HEK293 (cell line): Measurements from ENCODE around the gene ERMAP.
A peak's percentile ranks its signal among the peaks of the same experiment; 100 is the strongest.

Experiments used
- CTCF ChIA-PET: fragments of 350-600 bp; formaldehyde crosslinking; extraction: SDS; loops from one replicate; lab custom pipeline; 2021; ENCODE audit warnings: antibody characterized with exemption; lab: Yijun Ruan, JAX
- POLR2A ChIA-PET: fragments of 300-600 bp; formaldehyde crosslinking; extraction: SDS; loops from one replicate; lab custom pipeline; 2020; ENCODE audit warnings: antibody characterized with exemption, inconsistent platforms; lab: Yijun Ruan, JAX
- H3K27ac ChIP-seq: fragments of 200-500 bp; sonication (Bioruptor generic); 2 replicates; pipeline ENCODE4 v1.5.1; 2014; ENCODE audit warnings: low read depth, low read length, control low read depth, inconsistent platforms; ENCODE audit errors: extremely low read depth
- H3K36me3 ChIP-seq, 2 experiments: fragments of 200-500 bp in 1 of 2; sonication (Bioruptor generic) in 1 of 2; 1 replicate in 1 of 2; 2 replicates in 1 of 2; pipeline ENCODE4 v1.5.1; 2014 to 2017; ENCODE audit warnings: inconsistent platforms in 2 of 2, low read length in 2 of 2; ENCODE audit not compliant: control insufficient read depth in 2 of 2, insufficient read depth in 1 of 2
- H3K4me1 ChIP-seq: fragments of 200-500 bp; sonication (Bioruptor generic); 2 replicates; pipeline ENCODE4 v1.5.1; 2014; ENCODE audit warnings: mild to moderate bottlenecking, low read length, inconsistent platforms; ENCODE audit not compliant: control insufficient read depth, insufficient read depth
- H3K4me3 ChIP-seq: 2 replicates; pipeline ENCODE4 v1.5.1; 2011; ENCODE audit warnings: low read depth, mild to moderate bottlenecking, control low read depth, low read length, moderate library complexity
- H3K9me3 ChIP-seq: fragments of 200-500 bp; sonication (Bioruptor generic); 2 replicates; pipeline ENCODE4 v1.5.1; 2014; ENCODE audit warnings: low read depth, low read length, inconsistent platforms; ENCODE audit not compliant: control insufficient read depth, insufficient read depth
- EGR2 ChIP-seq: fragments of 450-650 bp; formaldehyde crosslinking; IDR thresholded peaks from 2 replicates; pipeline ENCODE4 v1.5.1; 2016; ENCODE audit warnings: low read depth, missing biosample characterization, missing genetic modification characterization
- FEZF1 ChIP-seq: fragments of 450-650 bp; formaldehyde crosslinking; IDR thresholded peaks from 2 replicates; pipeline ENCODE4 v1.5.1; 2016; ENCODE audit warnings: missing biosample characterization, missing genetic modification characterization
- KLF1 ChIP-seq: fragments of 450-650 bp; formaldehyde crosslinking; IDR thresholded peaks from 2 replicates; pipeline ENCODE4 v1.5.1; 2016; ENCODE audit warnings: missing biosample characterization, missing genetic modification characterization
- KLF16 ChIP-seq: fragments of 450-650 bp; formaldehyde crosslinking; IDR thresholded peaks from 2 replicates; pipeline ENCODE4 v1.5.1; 2017; ENCODE audit warnings: missing biosample characterization, missing genetic modification characterization
- SETDB1 ChIP-seq: IDR thresholded peaks from one replicate; pipeline ENCODE4 v1.6.1; 2017; ENCODE audit warnings: mild to moderate bottlenecking, low read length, moderate library complexity, mixed read lengths; ENCODE audit not compliant: insufficient read length
- TCF7L2 ChIP-seq: IDR thresholded peaks from 2 replicates; pipeline ENCODE4 v1.6.1; 2011; ENCODE audit warnings: low read depth, mild to moderate bottlenecking, inconsistent platforms, low read length, moderate library complexity, borderline replicate concordance
- WT1 ChIP-seq: fragments of 450-650 bp; formaldehyde crosslinking; IDR thresholded peaks from 2 replicates; pipeline ENCODE4 v1.5.1; 2016; ENCODE audit warnings: missing biosample characterization, missing genetic modification characterization
- YY1 ChIP-seq: fragments of 450-650 bp; formaldehyde crosslinking; IDR thresholded peaks from 2 replicates; pipeline ENCODE4 v1.5.1; 2018; ENCODE audit warnings: missing biosample characterization, missing genetic modification characterization
- ZBTB11 ChIP-seq: fragments of 450-650 bp; formaldehyde crosslinking; conservative IDR thresholded peaks from 2 replicates; pipeline ENCODE4 v1.5.1; 2016; ENCODE audit warnings: low read depth, missing biosample characterization, missing genetic modification characterization
- ZFHX2 ChIP-seq: fragments of 450-650 bp; formaldehyde crosslinking; conservative IDR thresholded peaks from 2 replicates; pipeline ENCODE4 v1.5.1; 2016; ENCODE audit warnings: missing biosample characterization, missing genetic modification characterization
- ZIC2 ChIP-seq: fragments of 450-650 bp; formaldehyde crosslinking; IDR thresholded peaks from 2 replicates; pipeline ENCODE4 v1.5.1; 2016; ENCODE audit warnings: missing biosample characterization, missing genetic modification characterization
- ZNF292 ChIP-seq: fragments of 450-650 bp; formaldehyde crosslinking; IDR thresholded peaks from 2 replicates; pipeline ENCODE4 v1.5.1; 2016; ENCODE audit warnings: low read depth, missing biosample characterization, missing genetic modification characterization, borderline replicate concordance
- ZNF514 ChIP-seq: fragments of 450-650 bp; formaldehyde crosslinking; IDR thresholded peaks from 2 replicates; pipeline ENCODE4 v1.5.1; 2016; ENCODE audit warnings: missing biosample characterization, missing genetic modification characterization
- ZNF560 ChIP-seq: fragments of 450-650 bp; formaldehyde crosslinking; IDR thresholded peaks from 2 replicates; pipeline ENCODE4 v1.5.1; 2017; ENCODE audit warnings: missing biosample characterization, missing genetic modification characterization, borderline replicate concordance
- ZNF677 ChIP-seq: fragments of 450-650 bp; IDR thresholded peaks from 2 replicates; pipeline ENCODE4 v1.5.0; 2018; ENCODE audit warnings: missing biosample characterization, mild to moderate bottlenecking, missing genetic modification characterization, moderate library complexity
- ZNF768 ChIP-seq: fragments of 450-650 bp; formaldehyde crosslinking; IDR thresholded peaks from 2 replicates; pipeline ENCODE4 v1.5.1; 2018; ENCODE audit warnings: missing biosample characterization, mild to moderate bottlenecking, missing genetic modification characterization
- ZNF843 ChIP-seq: fragments of 450-650 bp; formaldehyde crosslinking; IDR thresholded peaks from 2 replicates; pipeline ENCODE4 v1.5.1; 2016; ENCODE audit warnings: missing biosample characterization, missing genetic modification characterization
- ZSCAN18 ChIP-seq: fragments of 450-650 bp; formaldehyde crosslinking; IDR thresholded peaks from 2 replicates; pipeline ENCODE4 v1.5.1; 2016; ENCODE audit warnings: missing biosample characterization, missing genetic modification characterization
- TF ChIP-seq, protein P1 (sequence below): fragments of 450-650 bp; formaldehyde crosslinking; IDR thresholded peaks from 2 replicates; pipeline ENCODE4 v1.5.1; 2016; ENCODE audit warnings: missing biosample characterization, missing genetic modification characterization, low read depth
- TF ChIP-seq, protein P2 (sequence below): fragments of 450-650 bp; formaldehyde crosslinking; IDR thresholded peaks from 2 replicates; pipeline ENCODE4 v1.5.1; 2016; ENCODE audit warnings: missing biosample characterization, missing genetic modification characterization, low read depth

ERMAP gene

DNA sequence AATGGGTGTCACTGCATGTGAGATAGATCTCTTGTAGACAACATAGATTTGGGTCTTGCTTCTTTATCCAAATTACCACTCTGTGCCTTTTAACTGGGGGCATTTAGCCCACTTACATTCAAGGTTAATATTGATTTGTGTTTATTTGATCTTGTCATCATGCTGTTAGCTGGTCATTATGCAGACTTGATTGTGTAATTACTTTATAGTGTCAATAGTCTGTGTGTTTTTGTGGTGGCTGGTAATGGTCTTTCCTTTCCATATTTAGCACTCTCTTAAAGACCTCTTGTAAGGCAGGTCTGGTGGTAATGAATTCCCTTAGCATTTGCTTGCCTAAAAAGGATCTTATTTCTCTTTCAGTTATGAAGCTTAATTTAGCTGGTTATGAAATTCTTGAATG lies 59.1 kb downstream of the ERMAP start:
- Histone ChIP-seq H3K27ac (no peak overlapping the region), H3K4me3 (no peak overlapping the region), H3K36me3 (no peaks in the 10 kb centered on the region), H3K4me1 (no peaks in the 10 kb centered on the region), H3K9me3 (no peaks in the 10 kb centered on the region)
- ChIA-PET POLR2A (no interaction called here), CTCF (interaction anchor here (1.1 kb wide), 1 partner anchor 37 kb away, joined by 4 read pairs; no protein-coding TSS in a partner anchor)
- TF ChIP-seq SETDB1, result peak; percentile 6
- TF ChIP-seq, protein P1, sequence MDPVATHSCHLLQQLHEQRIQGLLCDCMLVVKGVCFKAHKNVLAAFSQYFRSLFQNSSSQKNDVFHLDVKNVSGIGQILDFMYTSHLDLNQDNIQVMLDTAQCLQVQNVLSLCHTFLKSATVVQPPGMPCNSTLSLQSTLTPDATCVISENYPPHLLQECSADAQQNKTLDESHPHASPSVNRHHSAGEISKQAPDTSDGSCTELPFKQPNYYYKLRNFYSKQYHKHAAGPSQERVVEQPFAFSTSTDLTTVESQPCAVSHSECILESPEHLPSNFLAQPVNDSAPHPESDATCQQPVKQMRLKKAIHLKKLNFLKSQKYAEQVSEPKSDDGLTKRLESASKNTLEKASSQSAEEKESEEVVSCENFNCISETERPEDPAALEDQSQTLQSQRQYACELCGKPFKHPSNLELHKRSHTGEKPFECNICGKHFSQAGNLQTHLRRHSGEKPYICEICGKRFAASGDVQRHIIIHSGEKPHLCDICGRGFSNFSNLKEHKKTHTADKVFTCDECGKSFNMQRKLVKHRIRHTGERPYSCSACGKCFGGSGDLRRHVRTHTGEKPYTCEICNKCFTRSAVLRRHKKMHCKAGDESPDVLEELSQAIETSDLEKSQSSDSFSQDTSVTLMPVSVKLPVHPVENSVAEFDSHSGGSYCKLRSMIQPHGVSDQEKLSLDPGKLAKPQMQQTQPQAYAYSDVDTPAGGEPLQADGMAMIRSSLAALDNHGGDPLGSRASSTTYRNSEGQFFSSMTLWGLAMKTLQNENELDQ, result no peak
- TF ChIP-seq WT1, result no peak

- TF ChIP-seq, protein P2, sequence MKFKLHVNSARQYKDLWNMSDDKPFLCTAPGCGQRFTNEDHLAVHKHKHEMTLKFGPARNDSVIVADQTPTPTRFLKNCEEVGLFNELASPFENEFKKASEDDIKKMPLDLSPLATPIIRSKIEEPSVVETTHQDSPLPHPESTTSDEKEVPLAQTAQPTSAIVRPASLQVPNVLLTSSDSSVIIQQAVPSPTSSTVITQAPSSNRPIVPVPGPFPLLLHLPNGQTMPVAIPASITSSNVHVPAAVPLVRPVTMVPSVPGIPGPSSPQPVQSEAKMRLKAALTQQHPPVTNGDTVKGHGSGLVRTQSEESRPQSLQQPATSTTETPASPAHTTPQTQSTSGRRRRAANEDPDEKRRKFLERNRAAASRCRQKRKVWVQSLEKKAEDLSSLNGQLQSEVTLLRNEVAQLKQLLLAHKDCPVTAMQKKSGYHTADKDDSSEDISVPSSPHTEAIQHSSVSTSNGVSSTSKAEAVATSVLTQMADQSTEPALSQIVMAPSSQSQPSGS (tag by site-specific recombination), result no peak
- peak; percentile 71 for TF ChIP-seq ZIC2 (tag by site-specific recombination)
- no peak for TF ChIP-seq KLF16 (tag by site-specific recombination)
- H3K4me3 ChIP-seq, result no peak overlapping the region
- POLR2A ChIA-PET, result no interaction called here
- no peaks in the 10 kb centered on the region for H3K4me1 ChIP-seq
- CTCF ChIA-PET, result interaction anchor here (1.1 to 1.2 kb wide), 2 partner anchors 15 to 196 kb away, joined by 4 read pairs; no protein-coding TSS in a partner anchor
- H3K36me3 ChIP-seq, result no peaks in the 10 kb centered on the region
- no peaks in the 10 kb centered on the region for H3K9me3 ChIP-seq
- H3K27ac ChIP-seq, result no peak overlapping the region
These were observed 60.5 kb downstream of the ERMAP start for GRCh38 chr1:42877380-42877779.

- CTCF ChIA-PET, result no interaction called here
- POLR2A ChIA-PET, result no interaction called here
- TF ChIP-seq ZNF292 (tag by site-specific recombination) (no peak), ZSCAN18 (tag by site-specific recombination) (no peak), ZNF514 (tag by site-specific recombination) (no peak), KLF1 (tag by site-specific recombination) (no peak), SETDB1 (peak; percentile 45), ZFHX2 (tag by site-specific recombination) (no peak)
These were observed 63.5 kb downstream of the ERMAP start for GRCh38 chr1:42880384-42880783.

DNA sequence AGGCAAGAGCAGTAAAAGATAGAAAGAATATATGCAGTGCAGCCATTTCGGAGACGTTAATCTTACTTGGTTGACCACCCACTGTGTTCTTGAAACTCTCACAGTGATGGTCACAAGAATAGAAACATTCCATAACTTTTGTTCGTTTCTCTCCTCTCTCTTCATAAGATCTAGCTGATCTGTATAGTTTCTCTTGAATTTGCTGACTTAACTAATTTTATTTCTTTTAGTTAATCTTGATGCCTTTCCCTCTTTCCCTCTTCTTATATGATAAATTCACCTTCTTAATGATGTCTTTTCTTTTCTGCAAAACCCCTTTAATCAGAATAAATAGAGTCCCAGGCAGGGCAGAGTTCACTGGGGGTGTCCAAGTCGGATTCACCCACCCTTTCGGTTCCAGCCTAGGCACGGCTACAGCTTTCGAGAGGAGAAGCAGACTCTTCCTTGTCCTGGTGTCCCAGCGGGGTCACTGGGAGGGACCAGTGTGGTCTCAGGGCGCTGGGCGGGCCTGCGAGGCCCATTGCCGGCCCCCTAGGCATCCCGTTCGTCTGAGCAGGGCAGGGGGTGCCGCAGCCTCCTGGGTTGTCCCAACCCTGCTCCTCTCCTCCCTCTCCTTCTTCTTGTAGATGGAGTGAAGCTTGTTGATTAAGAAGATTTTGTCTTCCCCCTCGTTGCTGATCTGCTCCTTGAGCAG lies 69.3 kb downstream of the ERMAP start:
- no peaks in the 10 kb centered on the region for H3K36me3 ChIP-seq
- no peaks in the 10 kb centered on the region for H3K4me1 ChIP-seq
- H3K4me3 ChIP-seq, result no peak overlapping the region
- H3K27ac ChIP-seq, result no peak overlapping the region
- POLR2A ChIA-PET, result no interaction called here
- CTCF ChIA-PET, result no interaction called here
- no peaks in the 10 kb centered on the region for H3K9me3 ChIP-seq
- no peak for TF ChIP-seq ZNF677 (tag by site-specific recombination)
- TF ChIP-seq ZBTB11 (tag by site-specific recombination), result no peak
- TF ChIP-seq FEZF1, result no peak
- no peak for TF ChIP-seq ZNF843 (tag by site-specific recombination)
- TF ChIP-seq YY1 (tag by site-specific recombination), result no peak
- no peak for TF ChIP-seq ZNF768 (tag by site-specific recombination)
- no peak for TF ChIP-seq ZNF560
- no peak for TF ChIP-seq EGR2 (tag by site-specific recombination)
- TF ChIP-seq TCF7L2, result no peak

More at GRCh38 chr1:42880384-42880783, 63.5 kb downstream of the ERMAP start:
- H3K9me3 ChIP-seq, result no peaks in the 10 kb centered on the region
- no peaks in the 10 kb centered on the region for H3K36me3 ChIP-seq
- no peak overlapping the region for H3K27ac ChIP-seq
- no peaks in the 10 kb centered on the region for H3K4me1 ChIP-seq
- no peak overlapping the region for H3K4me3 ChIP-seq
